WTC11 (cell line): ENCODE measurements around the gene SSTR5. TPM values are rescaled to one million over a fixed set of nuclear protein-coding genes. Genes with fewer than 3 reads are reported as not detected.

Source experiments
- ATAC-seq: fragments of 200-7000 bp; cut with Tn5 transposase; 2 replicates; pipeline ENCODE4 v1.10.0; 2021; ENCODE audit warnings: mild to moderate bottlenecking, moderate library complexity
- CTCF ChIA-PET: fragments of 300-600 bp; sonication (Branson Sonifier 250); formaldehyde crosslinking; loops from one replicate; lab custom pipeline; 2021; ENCODE audit warnings: antibody characterized with exemption; lab: Charles Lee
- POLR2A ChIA-PET: fragments of 350-600 bp; sonication (Branson Sonifier 250); formaldehyde crosslinking; loops from one replicate; lab custom pipeline; 2021; ENCODE audit warnings: antibody characterized with exemption; lab: Charles Lee
- DNase-seq: peaks from one replicate; pipeline ENCODE4 v3.0.0; 2021; ENCODE audit warnings: low spot score
- H3K27ac Mint-ChIP-seq: 2 replicates; pipeline ENCODE4 v1.8.0; 2021; ENCODE audit warnings: mixed read lengths
- H3K27me3 Mint-ChIP-seq: 2 replicates; pipeline ENCODE4 v1.8.0; 2021; ENCODE audit warnings: low read depth, mild to moderate bottlenecking, moderate library complexity, mixed read lengths
- H3K36me3 Mint-ChIP-seq: 2 replicates; pipeline ENCODE4 v1.8.0; 2021; ENCODE audit warnings: mixed read lengths
- H3K4me1 Mint-ChIP-seq: 2 replicates; pipeline ENCODE4 v1.8.0; 2022; ENCODE audit warnings: mixed read lengths
- H3K4me3 Mint-ChIP-seq: 2 replicates; pipeline ENCODE4 v1.8.0; 2021; ENCODE audit warnings: mild to moderate bottlenecking, moderate library complexity, mixed read lengths
- H3K9me3 Mint-ChIP-seq: 2 replicates; pipeline ENCODE4 v1.8.0; 2021; ENCODE audit warnings: mixed read lengths
- AR ChIP-seq: fragments of 250-450 bp; sonication (Bioruptor Pico); IDR thresholded peaks from 2 replicates; pipeline ENCODE4 v1.9.0; 2021; ENCODE audit warnings: mild to moderate bottlenecking
- ATF1 ChIP-seq: sonication (generic); formaldehyde crosslinking; IDR thresholded peaks from 2 replicates; pipeline ENCODE4 v1.8.1; 2023; ENCODE audit warnings: mild to moderate bottlenecking, moderate library complexity, missing genetic modification reagents
- FOXJ3 ChIP-seq: sonication (generic); formaldehyde crosslinking; IDR thresholded peaks from 2 replicates; pipeline ENCODE4 v1.9.0; 2021; ENCODE audit warnings: missing genetic modification reagents, mild to moderate bottlenecking, borderline replicate concordance
- JAZF1 ChIP-seq: fragments of 250-450 bp; sonication (Bioruptor Pico); IDR thresholded peaks from 2 replicates; pipeline ENCODE4 v1.9.0; 2021; ENCODE audit warnings: moderate library complexity, mild to moderate bottlenecking, inconsistent platforms
- NFE2L1 ChIP-seq: sonication (generic); formaldehyde crosslinking; IDR thresholded peaks from 2 replicates; pipeline ENCODE4 v1.8.1; 2023; ENCODE audit warnings: missing genetic modification reagents
- OVOL2 ChIP-seq: fragments of 250-450 bp; sonication (Bioruptor Pico); IDR thresholded peaks from 2 replicates; pipeline ENCODE4 v1.9.0; 2021; ENCODE audit warnings: mild to moderate bottlenecking, borderline replicate concordance
- RELA ChIP-seq: sonication (generic); formaldehyde crosslinking; IDR thresholded peaks from 2 replicates; pipeline ENCODE4 v1.8.1; 2022; ENCODE audit warnings: missing genetic modification reagents, mild to moderate bottlenecking, borderline replicate concordance
- SP1 ChIP-seq: sonication (generic); formaldehyde crosslinking; conservative IDR thresholded peaks from 2 replicates; pipeline ENCODE4 v1.8.1; 2022; ENCODE audit warnings: missing genetic modification reagents
- TP53 ChIP-seq: sonication (generic); formaldehyde crosslinking; IDR thresholded peaks from 2 replicates; pipeline ENCODE4 v1.8.1; 2023; ENCODE audit warnings: mild to moderate bottlenecking, missing genetic modification reagents
- ZNF121 ChIP-seq: sonication (generic); formaldehyde crosslinking; IDR thresholded peaks from 2 replicates; pipeline ENCODE4 v1.8.0; 2023; ENCODE audit warnings: missing genetic modification reagents
- ZNF138 ChIP-seq: sonication (generic); formaldehyde crosslinking; conservative IDR thresholded peaks from 2 replicates; pipeline ENCODE4 v1.8.1; 2022; ENCODE audit warnings: mild to moderate bottlenecking, moderate library complexity, missing genetic modification reagents
- ZNF317 ChIP-seq: sonication (generic); formaldehyde crosslinking; IDR thresholded peaks from 2 replicates; pipeline ENCODE4 v1.8.1; 2023; ENCODE audit warnings: low read depth, mild to moderate bottlenecking, moderate library complexity, missing genetic modification reagents, borderline replicate concordance
- total RNA-seq: library from RNA; stranded (reverse); gene quantifications from 3 replicates; pipeline ENCODE4 v1.2.3, GENCODE V29; 2021
- TF ChIP-seq, protein P1 (sequence below): sonication (generic); formaldehyde crosslinking; IDR thresholded peaks from 2 replicates; pipeline ENCODE4 v1.8.1; 2022; ENCODE audit warnings: missing genetic modification reagents, borderline replicate concordance
- TF ChIP-seq, protein P2 (sequence below): sonication (generic); formaldehyde crosslinking; IDR thresholded peaks from 2 replicates; pipeline ENCODE4 v1.8.0; 2022; ENCODE audit warnings: mild to moderate bottlenecking, missing genetic modification reagents
- TF ChIP-seq, protein P3 (sequence below): sonication (generic); formaldehyde crosslinking; IDR thresholded peaks from 2 replicates; pipeline ENCODE4 v1.8.1; 2023; ENCODE audit warnings: mild to moderate bottlenecking, moderate library complexity, missing genetic modification reagents
- TF ChIP-seq, protein P4 (sequence below): fragments of 250-450 bp; sonication (Bioruptor Pico); IDR thresholded peaks from 2 replicates; pipeline ENCODE4 v1.9.0; 2021; ENCODE audit warnings: moderate library complexity, mild to moderate bottlenecking, inconsistent platforms, borderline replicate concordance
- TF ChIP-seq, protein P5 (sequence below): fragments of 250-450 bp; sonication (Bioruptor Pico); IDR thresholded peaks from 2 replicates; pipeline ENCODE4 v2.1.2; 2022; ENCODE audit warnings: mild to moderate bottlenecking, moderate library complexity
- TF ChIP-seq, protein P6 (sequence below): sonication (generic); formaldehyde crosslinking; conservative IDR thresholded peaks from 2 replicates; pipeline ENCODE4 v1.8.1; 2023; ENCODE audit warnings: mild to moderate bottlenecking, low read depth, missing genetic modification reagents, moderate library complexity

The SSTR5 gene
- total RNA-seq, 1 experiment from 2014 or later: 0.61 TPM

- TF ChIP-seq, protein P1, sequence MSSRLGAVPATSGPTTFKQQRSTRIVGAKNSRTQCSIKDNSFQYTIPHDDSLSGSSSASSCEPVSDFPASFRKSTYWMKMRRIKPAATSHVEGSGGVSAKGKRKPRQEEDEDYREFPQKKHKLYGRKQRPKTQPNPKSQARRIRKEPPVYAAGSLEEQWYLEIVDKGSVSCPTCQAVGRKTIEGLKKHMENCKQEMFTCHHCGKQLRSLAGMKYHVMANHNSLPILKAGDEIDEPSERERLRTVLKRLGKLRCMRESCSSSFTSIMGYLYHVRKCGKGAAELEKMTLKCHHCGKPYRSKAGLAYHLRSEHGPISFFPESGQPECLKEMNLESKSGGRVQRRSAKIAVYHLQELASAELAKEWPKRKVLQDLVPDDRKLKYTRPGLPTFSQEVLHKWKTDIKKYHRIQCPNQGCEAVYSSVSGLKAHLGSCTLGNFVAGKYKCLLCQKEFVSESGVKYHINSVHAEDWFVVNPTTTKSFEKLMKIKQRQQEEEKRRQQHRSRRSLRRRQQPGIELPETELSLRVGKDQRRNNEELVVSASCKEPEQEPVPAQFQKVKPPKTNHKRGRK (CRISPR knock-in tag): no peak
- no peak for TF ChIP-seq NFE2L1
- TF ChIP-seq SP1 (CRISPR knock-in tag): no peak
- no peak for TF ChIP-seq ATF1
- no peak for TF ChIP-seq FOXJ3 (CRISPR knock-in tag)
- no peak for TF ChIP-seq AR (CRISPR knock-in tag)
These were observed 48.0 kb downstream of the SSTR5 start (continued) for GRCh38 chr16:1120577-1120941.

GRCh38 chr16:1121009-1121408, 48.5 kb downstream of the SSTR5 start:
- TF ChIP-seq, protein P2, sequence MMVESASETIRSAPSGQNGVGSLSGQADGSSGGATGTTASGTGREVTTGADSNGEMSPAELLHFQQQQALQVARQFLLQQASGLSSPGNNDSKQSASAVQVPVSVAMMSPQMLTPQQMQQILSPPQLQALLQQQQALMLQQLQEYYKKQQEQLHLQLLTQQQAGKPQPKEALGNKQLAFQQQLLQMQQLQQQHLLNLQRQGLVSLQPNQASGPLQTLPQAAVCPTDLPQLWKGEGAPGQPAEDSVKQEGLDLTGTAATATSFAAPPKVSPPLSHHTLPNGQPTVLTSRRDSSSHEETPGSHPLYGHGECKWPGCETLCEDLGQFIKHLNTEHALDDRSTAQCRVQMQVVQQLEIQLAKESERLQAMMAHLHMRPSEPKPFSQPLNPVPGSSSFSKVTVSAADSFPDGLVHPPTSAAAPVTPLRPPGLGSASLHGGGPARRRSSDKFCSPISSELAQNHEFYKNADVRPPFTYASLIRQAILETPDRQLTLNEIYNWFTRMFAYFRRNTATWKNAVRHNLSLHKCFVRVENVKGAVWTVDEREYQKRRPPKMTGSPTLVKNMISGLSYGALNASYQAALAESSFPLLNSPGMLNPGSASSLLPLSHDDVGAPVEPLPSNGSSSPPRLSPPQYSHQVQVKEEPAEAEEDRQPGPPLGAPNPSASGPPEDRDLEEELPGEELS (CRISPR knock-in tag): no peak
- no peak for TF ChIP-seq ZNF138 (CRISPR knock-in tag)
- TF ChIP-seq, protein P3, sequence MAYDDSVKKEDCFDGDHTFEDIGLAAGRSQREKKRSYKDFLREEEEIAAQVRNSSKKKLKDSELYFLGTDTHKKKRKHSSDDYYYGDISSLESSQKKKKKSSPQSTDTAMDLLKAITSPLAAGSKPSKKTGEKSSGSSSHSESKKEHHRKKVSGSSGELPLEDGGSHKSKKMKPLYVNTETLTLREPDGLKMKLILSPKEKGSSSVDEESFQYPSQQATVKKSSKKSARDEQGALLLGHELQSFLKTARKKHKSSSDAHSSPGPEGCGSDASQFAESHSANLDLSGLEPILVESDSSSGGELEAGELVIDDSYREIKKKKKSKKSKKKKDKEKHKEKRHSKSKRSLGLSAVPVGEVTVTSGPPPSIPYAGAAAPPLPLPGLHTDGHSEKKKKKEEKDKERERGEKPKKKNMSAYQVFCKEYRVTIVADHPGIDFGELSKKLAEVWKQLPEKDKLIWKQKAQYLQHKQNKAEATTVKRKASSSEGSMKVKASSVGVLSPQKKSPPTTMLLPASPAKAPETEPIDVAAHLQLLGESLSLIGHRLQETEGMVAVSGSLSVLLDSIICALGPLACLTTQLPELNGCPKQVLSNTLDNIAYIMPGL (CRISPR knock-in tag): no peak
- TF ChIP-seq ZNF317 (CRISPR knock-in tag): no peak
- TF ChIP-seq JAZF1 (CRISPR knock-in tag): no peak
- no peak for TF ChIP-seq RELA
- TF ChIP-seq, protein P4, sequence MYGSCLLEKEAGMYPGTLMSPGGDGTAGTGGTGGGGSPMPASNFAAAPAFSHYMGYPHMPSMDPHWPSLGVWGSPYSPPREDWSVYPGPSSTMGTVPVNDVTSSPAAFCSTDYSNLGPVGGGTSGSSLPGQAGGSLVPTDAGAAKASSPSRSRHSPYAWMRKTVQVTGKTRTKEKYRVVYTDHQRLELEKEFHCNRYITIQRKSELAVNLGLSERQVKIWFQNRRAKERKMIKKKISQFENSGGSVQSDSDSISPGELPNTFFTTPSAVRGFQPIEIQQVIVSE: no peak
- TF ChIP-seq OVOL2 (CRISPR knock-in tag): no peak
- TF ChIP-seq FOXJ3 (CRISPR knock-in tag): no peak
- no peak for TF ChIP-seq TP53 (CRISPR knock-in tag)
- TF ChIP-seq, protein P5, sequence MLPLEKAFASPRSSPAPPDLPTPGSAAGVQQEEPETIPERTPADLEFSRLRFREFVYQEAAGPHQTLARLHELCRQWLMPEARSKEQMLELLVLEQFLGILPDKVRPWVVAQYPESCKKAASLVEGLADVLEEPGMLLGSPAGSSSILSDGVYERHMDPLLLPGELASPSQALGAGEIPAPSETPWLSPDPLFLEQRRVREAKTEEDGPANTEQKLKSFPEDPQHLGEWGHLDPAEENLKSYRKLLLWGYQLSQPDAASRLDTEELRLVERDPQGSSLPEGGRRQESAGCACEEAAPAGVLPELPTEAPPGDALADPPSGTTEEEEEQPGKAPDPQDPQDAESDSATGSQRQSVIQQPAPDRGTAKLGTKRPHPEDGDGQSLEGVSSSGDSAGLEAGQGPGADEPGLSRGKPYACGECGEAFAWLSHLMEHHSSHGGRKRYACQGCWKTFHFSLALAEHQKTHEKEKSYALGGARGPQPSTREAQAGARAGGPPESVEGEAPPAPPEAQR (CRISPR knock-in tag): no peak
- TF ChIP-seq, protein P6, sequence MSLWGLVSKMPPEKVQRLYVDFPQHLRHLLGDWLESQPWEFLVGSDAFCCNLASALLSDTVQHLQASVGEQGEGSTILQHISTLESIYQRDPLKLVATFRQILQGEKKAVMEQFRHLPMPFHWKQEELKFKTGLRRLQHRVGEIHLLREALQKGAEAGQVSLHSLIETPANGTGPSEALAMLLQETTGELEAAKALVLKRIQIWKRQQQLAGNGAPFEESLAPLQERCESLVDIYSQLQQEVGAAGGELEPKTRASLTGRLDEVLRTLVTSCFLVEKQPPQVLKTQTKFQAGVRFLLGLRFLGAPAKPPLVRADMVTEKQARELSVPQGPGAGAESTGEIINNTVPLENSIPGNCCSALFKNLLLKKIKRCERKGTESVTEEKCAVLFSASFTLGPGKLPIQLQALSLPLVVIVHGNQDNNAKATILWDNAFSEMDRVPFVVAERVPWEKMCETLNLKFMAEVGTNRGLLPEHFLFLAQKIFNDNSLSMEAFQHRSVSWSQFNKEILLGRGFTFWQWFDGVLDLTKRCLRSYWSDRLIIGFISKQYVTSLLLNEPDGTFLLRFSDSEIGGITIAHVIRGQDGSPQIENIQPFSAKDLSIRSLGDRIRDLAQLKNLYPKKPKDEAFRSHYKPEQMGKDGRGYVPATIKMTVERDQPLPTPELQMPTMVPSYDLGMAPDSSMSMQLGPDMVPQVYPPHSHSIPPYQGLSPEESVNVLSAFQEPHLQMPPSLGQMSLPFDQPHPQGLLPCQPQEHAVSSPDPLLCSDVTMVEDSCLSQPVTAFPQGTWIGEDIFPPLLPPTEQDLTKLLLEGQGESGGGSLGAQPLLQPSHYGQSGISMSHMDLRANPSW (CRISPR knock-in tag): no peak
- TF ChIP-seq ZNF121 (CRISPR knock-in tag): no peak
- TF ChIP-seq, all 79 proteins: peak for 0
- POLR2A ChIA-PET: no interaction called here
- Mint-ChIP-seq H3K4me3 (no peak overlapping the region), H3K36me3 (no peaks in the 10 kb centered on the region), H3K9me3 (no peaks in the 10 kb centered on the region), H3K27me3 (no peaks in the 10 kb centered on the region), H3K27ac (no peak overlapping the region), H3K4me1 (no peaks in the 10 kb centered on the region)
- CTCF ChIA-PET: interaction anchor here (1.3 kb wide), 1 partner anchor 18 kb away, joined by 4 read pairs; no protein-coding TSS in a partner anchor
- no peak for ATAC-seq
- no peak for DNase-seq
